Mesothelial cell of epicardium (in vitro differentiated cells): ENCODE results near the gene DMRT2. TPM values are rescaled to one million over a fixed set of nuclear protein-coding genes. Genes with fewer than 3 reads are reported as not detected.
A peak's percentile ranks its signal among the peaks of the same experiment; 100 is the strongest.

Experiments used
- DNase-seq, 2 experiments: peaks; one replicate each; pipeline ENCODE4 v3.0.0; 2021; ENCODE audit warnings: low spot score in 2 of 2; ENCODE audit not compliant: unreplicated experiment in 2 of 2
- H3K27ac Mint-ChIP-seq: 2 replicates; pipeline ENCODE4 v1.8.0; 2021; ENCODE audit warnings: mixed read lengths
- H3K27me3 Mint-ChIP-seq: 2 replicates; pipeline ENCODE4 v1.8.0; 2021; ENCODE audit warnings: low read depth, mixed read lengths
- H3K36me3 Mint-ChIP-seq: 2 replicates; pipeline ENCODE4 v1.8.0; 2021; ENCODE audit warnings: mixed read lengths
- H3K4me1 Mint-ChIP-seq: 2 replicates; pipeline ENCODE4 v1.8.0; 2021; ENCODE audit warnings: mixed read lengths
- H3K4me3 Mint-ChIP-seq: 2 replicates; pipeline ENCODE4 v1.8.0; 2021; ENCODE audit warnings: mild to moderate bottlenecking, moderate library complexity, mixed read lengths
- H3K9me3 Mint-ChIP-seq: 2 replicates; pipeline ENCODE4 v1.8.0; 2021; ENCODE audit warnings: mixed read lengths
- CTCF ChIP-seq: fragments of 200-600 bp; sonication (generic); IDR thresholded peaks from one replicate; pipeline ENCODE4 v1.5.0; 2021; ENCODE audit warnings: antibody characterized with exemption; ENCODE audit not compliant: unreplicated experiment
- total RNA-seq: library from RNA; stranded (reverse); gene quantifications from 3 replicates; pipeline ENCODE4 v1.2.1, GENCODE V29; 2021

DMRT2 gene
- total RNA-seq, 1 donor from 2014 or later = 0.47 TPM

GRCh38 chr9:1094749-1095148 is 44.6 kb downstream of the DMRT2 start:
- H3K4me1 Mint-ChIP-seq = no peaks in the 10 kb centered on the region
- no peak for TF ChIP-seq CTCF
- no peak for DNase-seq
- H3K36me3 Mint-ChIP-seq = no peaks in the 10 kb centered on the region
- no peaks in the 10 kb centered on the region for H3K9me3 Mint-ChIP-seq
- H3K4me3 Mint-ChIP-seq = no peak overlapping the region
- no peak overlapping the region for H3K27ac Mint-ChIP-seq
- H3K27me3 Mint-ChIP-seq = peaks cover 43% of the 10 kb centered on the region

- DNase-seq = no peak
- Mint-ChIP-seq H3K27ac (no peak overlapping the region), H3K27me3 (peaks cover 47% of the 10 kb centered on the region), H3K4me3 (no peak overlapping the region), H3K4me1 (no peaks in the 10 kb centered on the region), H3K36me3 (no peaks in the 10 kb centered on the region), H3K9me3 (no peaks in the 10 kb centered on the region)
- TF ChIP-seq CTCF = no peak
Observed at GRCh38 chr9:1096155-1096964, 46.2 kb downstream of the DMRT2 start.

GRCh38 chr9:1098551-1098950 is 48.4 kb downstream of the DMRT2 start:
- H3K36me3 Mint-ChIP-seq = no peaks in the 10 kb centered on the region
- no peak for TF ChIP-seq CTCF
- no peaks in the 10 kb centered on the region for H3K9me3 Mint-ChIP-seq
- DNase-seq = no peak
- H3K4me3 Mint-ChIP-seq = no peak overlapping the region
- no peak overlapping the region for H3K27ac Mint-ChIP-seq
- H3K4me1 Mint-ChIP-seq = no peaks in the 10 kb centered on the region
- H3K27me3 Mint-ChIP-seq = peaks cover 55% of the 10 kb centered on the region

GRCh38 chr9:1100201-1100600 is 50.0 kb downstream of the DMRT2 start:
- TF ChIP-seq CTCF = no peak
- Mint-ChIP-seq H3K9me3 (peaks cover 7% of the 10 kb centered on the region), H3K4me3 (no peak overlapping the region), H3K36me3 (no peaks in the 10 kb centered on the region), H3K4me1 (no peaks in the 10 kb centered on the region), H3K27ac (no peak overlapping the region), H3K27me3 (peaks cover 51% of the 10 kb centered on the region)
- no peak for DNase-seq

GRCh38 chr9:1100945-1101344 is 50.8 kb downstream of the DMRT2 start:
- peaks cover 48% of the 10 kb centered on the region for H3K27me3 Mint-ChIP-seq
- peaks cover 7% of the 10 kb centered on the region for H3K9me3 Mint-ChIP-seq
- no peak overlapping the region for H3K4me3 Mint-ChIP-seq
- peak in 1 of 2 experiments; percentile 54 for DNase-seq
- H3K36me3 Mint-ChIP-seq = no peaks in the 10 kb centered on the region
- H3K4me1 Mint-ChIP-seq = no peaks in the 10 kb centered on the region
- H3K27ac Mint-ChIP-seq = no peak overlapping the region
- peak; percentile 16 for TF ChIP-seq CTCF
